ENCODE data around the gene TNNT2.
A peak's percentile ranks its signal among the peaks of the same experiment; 100 is the strongest.

Gene TNNT2

GRCh38 chr1:201376107-201376463 lies 1.4 kb downstream of the TNNT2 start:
- DNase-seq, result no peak

GRCh38 chr1:201375169-201375568 lies 2.3 kb downstream of the TNNT2 start:
- no peak for DNase-seq

- DNase-seq, result no peak
These were observed 3.1 kb downstream of the TNNT2 start for GRCh38 chr1:201374364-201374763.

- no peak for DNase-seq
These were observed 5.7 kb downstream of the TNNT2 start for GRCh38 chr1:201371792-201372191.

GRCh38 chr1:201371276-201371675 lies 6.2 kb downstream of the TNNT2 start:
- no peak for DNase-seq

- no peak for DNase-seq
These were observed 7.0 kb downstream of the TNNT2 start for GRCh38 chr1:201370500-201370899.

GRCh38 chr1:201369209-201369608 lies 8.3 kb downstream of the TNNT2 start:
- DNase-seq, result no peak

GRCh38 chr1:201366696-201367095 lies 10.8 kb downstream of the TNNT2 start:
- no peak for DNase-seq

GRCh38 chr1:201365251-201365650 lies 12.2 kb downstream of the TNNT2 start:
- no peak for DNase-seq

- no peak for DNase-seq
These were observed 12.7 kb downstream of the TNNT2 start for GRCh38 chr1:201364808-201365105.

GRCh38 chr1:201363467-201363866 lies 14.0 kb downstream of the TNNT2 start:
- no peak for DNase-seq

GRCh38 chr1:201362906-201363305 lies 14.6 kb downstream of the TNNT2 start:
- DNase-seq, result no peak

- peak in 1 of 2 donors; percentile 24 for DNase-seq
These were observed 15.6 kb downstream of the TNNT2 start for GRCh38 chr1:201361652-201362504.

- DNase-seq, result no peak
These were observed 16.4 kb downstream of the TNNT2 start for GRCh38 chr1:201360901-201361651.

GRCh38 chr1:201360486-201360885 lies 17.0 kb downstream of the TNNT2 start:
- no peak for DNase-seq

GRCh38 chr1:201359873-201360210 lies 17.6 kb downstream of the TNNT2 start:
- no peak for DNase-seq

GRCh38 chr1:201359031-201359872 lies 18.2 kb downstream of the TNNT2 start:
- no peak for DNase-seq

GRCh38 chr1:201358596-201358995 lies 18.9 kb downstream of the TNNT2 start:
- DNase-seq, result no peak

- no peak for DNase-seq
These were observed 19.7 kb downstream of the TNNT2 start for GRCh38 chr1:201357636-201358348.

GRCh38 chr1:201357211-201357610 lies 20.3 kb downstream of the TNNT2 start:
- no peak for DNase-seq

- no peak for DNase-seq
These were observed 20.8 kb downstream of the TNNT2 start for GRCh38 chr1:201356701-201357100.

- no peak for DNase-seq
These were observed 21.2 kb downstream of the TNNT2 start for GRCh38 chr1:201356236-201356635.

- DNase-seq, result no peak
These were observed 22.0 kb downstream of the TNNT2 start for GRCh38 chr1:201355471-201355870.
